ENCODE results near the gene TNFSF15. TPM values are rescaled to one million over a fixed set of nuclear protein-coding genes. Genes with fewer than 3 reads are reported as not detected.

The TNFSF15 gene
- total and polyA plus RNA-seq, 2 donors (not counting 1 experiment from before 2014, with no cell fraction given), result 0.03 TPM; not detected in 1

DNA sequence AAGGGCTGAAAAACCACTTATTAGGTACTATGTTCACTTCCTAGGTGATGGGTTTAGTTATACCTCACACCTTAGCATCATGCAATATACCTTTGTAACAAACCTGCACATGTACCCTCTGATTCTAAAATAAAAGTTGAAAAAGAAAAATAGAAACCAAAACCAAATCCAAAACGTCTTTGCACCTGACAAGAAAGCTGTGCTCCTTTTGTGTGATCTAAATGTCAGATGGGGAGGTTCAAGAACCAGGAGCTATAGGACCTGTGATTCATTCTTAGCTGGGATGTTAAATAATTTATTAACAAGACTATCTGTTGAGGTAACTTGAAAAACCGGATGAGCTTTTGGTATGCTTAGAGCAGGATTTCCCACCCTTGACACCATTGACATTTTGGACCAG, 16.9 kb upstream of the TNFSF15 start:
- Histone ChIP-seq H3K4me1 (ENCODE audit: control insufficient read depth in 2 of 2, insufficient read depth in 2 of 2, low read length in 2 of 2) (no peaks in the 10 kb centered on the region), H3K27me3 (replicated peaks in 1 of 4; ENCODE audit: control extremely low read depth in 1 of 4, control insufficient read depth in 3 of 4, insufficient read depth in 4 of 4, low read length in 3 of 4) (peaks cover 0 to 8% (median 0%) of the 10 kb centered on the region in 4 experiments), H3K9ac (ENCODE audit: low read length) (no peak overlapping the region), H4K20me1 (ENCODE audit: control insufficient read depth, insufficient read depth, low read length, poor library complexity, severe bottlenecking) (no peaks in the 10 kb centered on the region), H3K36me3 (replicated peaks in 1 of 2; ENCODE audit: control extremely low read depth in 1 of 2, control insufficient read depth in 1 of 2, extremely low read depth in 1 of 2, insufficient read depth in 2 of 2, low read length in 1 of 2) (no peaks in the 10 kb centered on the region), H3K79me2 (ENCODE audit: control insufficient read depth, insufficient read depth, low read length) (no peaks in the 10 kb centered on the region), H3K27ac (ENCODE audit: low read length in 2 of 2) (no peak overlapping the region), H3K4me2 (replicated peaks; ENCODE audit: low read depth, low read length, poor library complexity, severe bottlenecking) (no peak overlapping the region), H3K9me3 (ENCODE audit: control extremely low read depth in 1 of 3, control insufficient read depth in 2 of 3, insufficient read depth in 1 of 3, low read length in 2 of 3) (no peaks in the 10 kb centered on the region), H2AFZ (ENCODE audit: insufficient read depth, low read depth, low read length, poor library complexity, severe bottlenecking) (no peak overlapping the region), H3K4me3 (ENCODE audit: control extremely low read depth in 1 of 5, extremely low read depth in 1 of 5, insufficient read depth in 1 of 5, low read depth in 2 of 5, low read length in 4 of 5) (no peak overlapping the region)
- intact Hi-C loops (cut with micrococcal nuclease), result no loop called here
- ATAC-seq (ENCODE audit: low read depth), result no peak
- DNase-seq, result no peak
- ChIA-PET CTCF (no interaction called here), POLR2A (no interaction called here)
- WGBS (ENCODE audit: insufficient coverage), result no CpG with 5 or more reads among the region's 2 CpGs
- H3K4me3 Mint-ChIP-seq, result no peak overlapping the region
- peaks cover 8% of the 10 kb centered on the region for H3K27me3 Mint-ChIP-seq
- H3K27ac Mint-ChIP-seq, result no peak overlapping the region
- no peaks in the 10 kb centered on the region for H3K4me1 Mint-ChIP-seq
- no peaks in the 10 kb centered on the region for H3K9me3 Mint-ChIP-seq (ENCODE audit: insufficient read depth)
- TF ChIP-seq EZH2 (IDR thresholded peaks at IDR 0.05; ENCODE audit: borderline replicate concordance, insufficient read depth, low read depth, low read length, poor library complexity, severe bottlenecking) (no peak), CTCF (IDR thresholded peaks at IDR 0.05) (no peak)

DNA sequence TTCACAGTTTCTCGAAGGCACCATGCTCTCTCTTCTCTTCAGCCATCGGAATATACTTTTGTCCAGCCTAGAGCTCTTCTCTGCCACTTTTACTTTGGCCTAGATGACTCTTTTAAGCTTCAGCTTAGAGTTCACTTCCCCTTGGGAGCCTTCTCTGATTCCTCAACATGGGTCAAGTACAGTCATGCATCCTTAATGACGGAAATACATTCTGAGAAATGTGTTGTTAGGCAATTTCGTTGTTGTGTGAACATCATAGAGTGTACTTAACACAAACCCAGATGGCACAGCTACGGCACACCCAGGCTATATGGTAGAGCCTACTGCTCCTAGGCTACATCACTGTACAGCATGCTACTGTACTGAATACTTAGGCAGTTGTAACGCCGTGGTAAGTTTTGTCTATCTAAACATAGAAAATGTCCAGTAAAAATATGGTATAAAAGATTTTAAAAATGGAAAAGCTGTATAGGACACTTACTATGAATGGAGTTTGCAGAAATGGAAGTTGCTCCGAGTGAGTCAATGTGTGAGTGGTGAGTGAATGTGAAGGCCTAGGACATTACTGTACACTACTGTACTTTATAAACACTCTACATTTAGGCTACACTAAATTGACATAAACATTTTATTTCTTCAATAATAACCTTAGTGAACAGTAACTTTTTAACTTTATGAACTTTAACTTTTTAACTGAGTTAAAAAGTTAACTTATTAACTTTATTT, 15.1 kb upstream of the TNFSF15 start:
- POLR2A ChIA-PET, result no interaction called here
- H3K27me3 ChIP-seq (replicated peaks in 1 of 4; ENCODE audit: control extremely low read depth in 1 of 4, control insufficient read depth in 3 of 4, insufficient read depth in 4 of 4, low read length in 3 of 4), result peaks cover 0 to 8% (median 0%) of the 10 kb centered on the region in 4 experiments
- H3K79me2 ChIP-seq (ENCODE audit: control insufficient read depth, insufficient read depth, low read length), result no peaks in the 10 kb centered on the region
- no peak overlapping the region for H3K9ac ChIP-seq (ENCODE audit: low read length)
- Mint-ChIP-seq H3K9me3 (ENCODE audit: insufficient read depth) (no peaks in the 10 kb centered on the region), H3K4me3 (no peak overlapping the region), H3K4me1 (no peaks in the 10 kb centered on the region), H3K27ac (no peak overlapping the region), H3K27me3 (peaks cover 16% of the 10 kb centered on the region)
- H3K4me3 ChIP-seq (ENCODE audit: control extremely low read depth in 1 of 5, extremely low read depth in 1 of 5, insufficient read depth in 1 of 5, low read depth in 2 of 5, low read length in 4 of 5), result no peak overlapping the region
- H3K4me1 ChIP-seq (ENCODE audit: control insufficient read depth in 2 of 2, insufficient read depth in 2 of 2, low read length in 2 of 2), result no peaks in the 10 kb centered on the region
- H3K4me2 ChIP-seq (replicated peaks; ENCODE audit: low read depth, low read length, poor library complexity, severe bottlenecking), result no peak overlapping the region
- intact Hi-C loops (cut with micrococcal nuclease), result no loop called here
- WGBS (ENCODE audit: insufficient coverage), result 93% methylated on average over 2 of the region's 8 CpGs
- H3K9me3 ChIP-seq (ENCODE audit: control extremely low read depth in 1 of 3, control insufficient read depth in 2 of 3, insufficient read depth in 1 of 3, low read length in 2 of 3), result no peaks in the 10 kb centered on the region
- no peaks in the 10 kb centered on the region for H3K36me3 ChIP-seq (replicated peaks in 1 of 2; ENCODE audit: control extremely low read depth in 1 of 2, control insufficient read depth in 1 of 2, extremely low read depth in 1 of 2, insufficient read depth in 2 of 2, low read length in 1 of 2)
- no peak overlapping the region for H2AFZ ChIP-seq (ENCODE audit: insufficient read depth, low read depth, low read length, poor library complexity, severe bottlenecking)
- no peak for TF ChIP-seq CTCF (IDR thresholded peaks at IDR 0.05)
- TF ChIP-seq EZH2 (IDR thresholded peaks at IDR 0.05; ENCODE audit: borderline replicate concordance, insufficient read depth, low read depth, low read length, poor library complexity, severe bottlenecking), result no peak
- CTCF ChIA-PET, result no interaction called here
- no peak for ATAC-seq (ENCODE audit: low read depth)
- H3K27ac ChIP-seq (ENCODE audit: low read length in 2 of 2), result no peak overlapping the region
- DNase-seq, result no peak
- no peaks in the 10 kb centered on the region for H4K20me1 ChIP-seq (ENCODE audit: control insufficient read depth, insufficient read depth, low read length, poor library complexity, severe bottlenecking)
